ENCODE measurements around the gene PRRG4. TPM values are rescaled to one million over a fixed set of nuclear protein-coding genes. Genes with fewer than 3 reads are reported as not detected.
A peak's percentile ranks its signal among the peaks of the same experiment; 100 is the strongest.
"Not testable (repeated sequence)": the region's sequence is repeated elsewhere in the genome, so short reads cannot be mapped to it uniquely, and the experiment has no call there.

Gene PRRG4
- total RNA-seq (1 to 10 TPM in 1 of 10 donors, under 1 TPM in 8, not detected in 1; 0.08 to 1.3 (median 0.32) TPM), polyA plus RNA-seq (under 1 TPM; 0.14 to 0.80 TPM)
- long read RNA-seq, donor 1, full-length matches to known transcripts = 1 of 2 reads
- long read RNA-seq, donor 1, partial matches to known transcripts = 0 of 2 reads
- long read RNA-seq, donor 1, other reads (novel, unspliced or antisense) = 1 of 2 reads
- long read RNA-seq, donor 2 = 0 reads
- long read RNA-seq, donor 3 = 0 reads

GRCh38 chr11:32829680-32830412 lies at the start of gene PRRG4:
Gene PRRG4, plus strand, starts transcription at chr11:32829927. Its CDS starts 603 bp downstream, at chr11:32830530.
- no peak for TF ChIP-seq CTCF (IDR thresholded peaks at IDR 0.05)
- Histone ChIP-seq H3K27ac (peak within 1 kb of the TSS in 4 of 10 donors; percentile 4 to 79 (median 30)), H3K36me3 (no peaks in the 10 kb centered on the region), H3K27me3 (peaks cover 0 to 29% (median 18%) of the 10 kb centered on the region in 7 donors), H3K4me3 (peak within 1 kb of the TSS; percentile 42 to 78 (median 62)), H3K4me1 (peaks cover 0 to 19% (median 9%) of the 10 kb centered on the region in 9 donors), H3K9me3 (no peaks in the 10 kb centered on the region)
- DNase-seq (peak; percentile 35 to 50), ATAC-seq (peak; percentile 64 to 85 (median 80))
- intact Hi-C loops (cut with DNase I) = no loop called here
- WGBS, 2 donors = 2 to 3% methylated on average over 79 to 85 of the region's 85 CpGs

DNA sequence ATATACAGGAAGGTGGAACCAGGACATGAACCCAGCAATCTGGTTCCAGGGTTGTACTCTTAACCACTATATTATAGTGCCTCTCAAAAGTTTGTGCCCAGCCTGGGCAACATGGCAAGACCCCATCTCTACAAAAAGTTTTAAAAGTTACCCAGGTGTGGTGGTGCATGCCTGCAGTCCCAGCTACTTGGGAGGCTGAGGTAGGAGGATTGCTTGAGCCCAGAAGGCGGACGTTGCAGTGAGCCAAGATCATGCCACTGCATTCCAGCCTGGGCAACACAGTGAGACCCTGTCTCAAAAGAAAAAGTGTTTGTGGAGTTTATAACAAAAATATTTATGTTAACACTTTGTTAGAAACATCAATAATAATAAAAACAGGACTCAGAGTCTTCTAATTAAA lies 48.9 kb upstream of the PRRG4 start:
- DNase-seq; ATAC-seq; H3K4me1 ChIP-seq; H3K36me3 ChIP-seq; H3K9me3 ChIP-seq; H3K27me3 ChIP-seq; H3K4me3 ChIP-seq; H3K27ac ChIP-seq; intact Hi-C loops (cut with DNase I): not testable (repeated sequence)
- WGBS, 2 donors = 97 to 100% methylated on average over 2 of the region's 2 CpGs

- Histone ChIP-seq H3K4me3 (no peak overlapping the region), H3K9me3 (no peaks in the 10 kb centered on the region), H3K4me1 (no peaks in the 10 kb centered on the region), H3K27ac (no peak overlapping the region), H3K36me3 (no peaks in the 10 kb centered on the region), H3K27me3 (peaks cover 0 to 4% (median 0%) of the 10 kb centered on the region in 7 donors)
- no peak for TF ChIP-seq CTCF (IDR thresholded peaks at IDR 0.05)
- WGBS, 2 donors = 78 to 82% methylated on average over 5 of the region's 5 CpGs
- DNase-seq = no peak
- ATAC-seq = no peak
- intact Hi-C loops (cut with DNase I) = no loop called here
Observed at GRCh38 chr11:32781721-32782120, 48.0 kb upstream of the PRRG4 start.

- 86 to 94% methylated on average over 3 of the region's 3 CpGs for WGBS, 2 donors
Observed at GRCh38 chr11:32785262-32785661, 44.5 kb upstream of the PRRG4 start.

More at GRCh38 chr11:32785262-32785661, 44.5 kb upstream of the PRRG4 start:
- H3K4me1 ChIP-seq = no peaks in the 10 kb centered on the region
- no peaks in the 10 kb centered on the region for H3K9me3 ChIP-seq
- TF ChIP-seq CTCF (IDR thresholded peaks at IDR 0.05) = no peak
- no peaks in the 10 kb centered on the region for H3K36me3 ChIP-seq
- ATAC-seq = no peak
- no peak overlapping the region for H3K27ac ChIP-seq
- peaks cover 0 to 21% (median 15%) of the 10 kb centered on the region in 7 donors for H3K27me3 ChIP-seq
- DNase-seq = no peak
- no peak overlapping the region for H3K4me3 ChIP-seq
- intact Hi-C loops (cut with DNase I) = no loop called here

Data from heart right ventricle (tissue), 16 donors.